ENCODE data around the gene LDLRAD4.

LDLRAD4 gene

GRCh38 chr18:13275075-13275474 lies 56.5 kb downstream of the LDLRAD4 start:
- no peaks in the 10 kb centered on the region for H3K4me1 ChIP-seq
- H3K4me3 ChIP-seq, result no peak overlapping the region
- in situ Hi-C loops (cut with MboI; ENCODE audit: low sequenced_read_pairs), result no loop called here
- DNase-seq (ENCODE audit: low spot score in 2 of 2), result no peak
- H3K36me3 ChIP-seq (replicated peaks), result no peaks in the 10 kb centered on the region
- no peaks in the 10 kb centered on the region for H3K9me3 ChIP-seq
- no peaks in the 10 kb centered on the region for H3K27me3 ChIP-seq (ENCODE audit: low read depth)

DNA sequence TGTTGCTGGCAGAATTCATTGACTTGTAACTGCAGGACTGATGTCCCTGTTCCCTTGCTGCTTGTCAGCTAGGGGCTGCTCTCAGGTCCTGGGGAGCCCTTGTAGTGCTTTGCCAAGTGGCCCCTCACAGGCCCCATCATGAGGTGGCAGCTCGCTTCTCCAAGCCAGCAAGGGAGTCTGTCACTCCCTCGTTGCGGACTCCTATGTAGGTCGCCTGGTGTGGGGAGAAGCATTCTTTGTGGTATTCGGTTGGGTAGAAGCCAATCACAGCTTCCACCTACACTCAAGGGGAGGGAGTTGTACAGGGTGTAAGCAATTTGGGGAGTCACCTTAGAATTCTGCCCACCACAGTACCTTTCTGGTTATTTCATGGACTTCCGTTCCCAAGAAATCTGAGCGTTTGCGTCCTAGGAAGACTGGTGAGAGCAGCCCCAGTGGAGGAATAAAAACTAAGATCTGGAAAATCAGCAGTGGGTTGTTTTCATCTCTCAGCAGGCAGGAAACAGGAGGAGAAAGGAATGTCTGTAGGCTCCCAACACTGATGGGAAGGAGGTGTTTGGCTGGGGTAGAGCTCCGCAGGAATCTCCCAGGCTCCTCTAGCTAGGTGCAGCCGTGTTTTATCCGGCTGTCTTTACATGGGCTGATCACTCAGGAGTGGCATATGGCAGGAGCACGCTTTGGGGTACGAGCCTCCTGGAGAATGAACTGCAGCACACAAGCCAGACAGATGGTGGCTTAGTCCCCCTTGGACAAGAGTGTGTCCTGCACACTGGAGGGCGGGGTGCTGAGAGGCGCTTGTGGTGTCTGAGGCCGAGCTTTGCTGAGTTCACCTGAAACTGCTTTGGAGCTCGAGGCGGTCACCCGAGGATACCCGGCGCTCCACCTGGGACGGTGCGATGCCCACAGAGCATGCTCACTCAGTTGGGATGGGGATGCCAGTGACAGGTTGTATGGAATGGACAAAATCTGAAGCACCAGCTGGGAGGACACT lies 58.3 kb downstream of the LDLRAD4 start:
- Histone ChIP-seq H3K9me3 (no peaks in the 10 kb centered on the region), H3K4me3 (no peak overlapping the region), H3K27me3 (ENCODE audit: low read depth) (no peaks in the 10 kb centered on the region), H3K36me3 (replicated peaks) (no peaks in the 10 kb centered on the region), H3K4me1 (no peaks in the 10 kb centered on the region)
- in situ Hi-C loops (cut with MboI; ENCODE audit: low sequenced_read_pairs), result no loop called here
- DNase-seq (ENCODE audit: low spot score in 2 of 2), result no peak

DNA sequence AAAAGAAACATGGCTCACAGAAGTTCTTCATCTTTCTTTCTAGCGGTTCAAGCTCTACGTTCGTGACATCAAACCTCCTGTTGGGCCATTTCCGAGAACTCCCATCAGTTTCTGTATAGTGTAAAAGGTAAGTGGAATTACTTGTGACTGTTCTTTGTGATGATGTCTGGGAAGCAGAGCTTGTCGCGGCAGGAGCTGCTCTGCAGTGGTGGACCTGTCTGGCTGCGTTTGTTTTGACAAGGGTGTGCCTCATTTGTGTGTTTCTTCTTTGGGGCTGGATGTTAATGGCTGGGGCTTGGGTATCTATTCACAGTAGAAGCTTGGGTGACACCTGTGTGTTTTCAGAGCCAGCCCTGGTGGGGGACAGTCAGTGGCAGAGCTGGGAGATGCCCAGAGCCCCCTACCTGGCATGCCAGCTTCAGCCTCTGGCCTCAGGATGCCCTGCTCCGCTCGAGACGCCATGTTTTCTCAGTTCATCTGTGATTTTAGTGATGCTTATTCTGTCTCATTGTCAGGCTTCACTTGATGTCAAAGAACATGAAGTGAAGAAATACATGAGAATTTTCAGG lies 59.6 kb downstream of the LDLRAD4 start:
- Histone ChIP-seq H3K36me3 (replicated peaks) (no peaks in the 10 kb centered on the region), H3K27me3 (ENCODE audit: low read depth) (no peaks in the 10 kb centered on the region), H3K4me1 (no peaks in the 10 kb centered on the region), H3K4me3 (no peak overlapping the region), H3K9me3 (no peaks in the 10 kb centered on the region)
- in situ Hi-C loops (cut with MboI; ENCODE audit: low sequenced_read_pairs), result no loop called here
- no peak for DNase-seq (ENCODE audit: low spot score in 2 of 2)

DNA sequence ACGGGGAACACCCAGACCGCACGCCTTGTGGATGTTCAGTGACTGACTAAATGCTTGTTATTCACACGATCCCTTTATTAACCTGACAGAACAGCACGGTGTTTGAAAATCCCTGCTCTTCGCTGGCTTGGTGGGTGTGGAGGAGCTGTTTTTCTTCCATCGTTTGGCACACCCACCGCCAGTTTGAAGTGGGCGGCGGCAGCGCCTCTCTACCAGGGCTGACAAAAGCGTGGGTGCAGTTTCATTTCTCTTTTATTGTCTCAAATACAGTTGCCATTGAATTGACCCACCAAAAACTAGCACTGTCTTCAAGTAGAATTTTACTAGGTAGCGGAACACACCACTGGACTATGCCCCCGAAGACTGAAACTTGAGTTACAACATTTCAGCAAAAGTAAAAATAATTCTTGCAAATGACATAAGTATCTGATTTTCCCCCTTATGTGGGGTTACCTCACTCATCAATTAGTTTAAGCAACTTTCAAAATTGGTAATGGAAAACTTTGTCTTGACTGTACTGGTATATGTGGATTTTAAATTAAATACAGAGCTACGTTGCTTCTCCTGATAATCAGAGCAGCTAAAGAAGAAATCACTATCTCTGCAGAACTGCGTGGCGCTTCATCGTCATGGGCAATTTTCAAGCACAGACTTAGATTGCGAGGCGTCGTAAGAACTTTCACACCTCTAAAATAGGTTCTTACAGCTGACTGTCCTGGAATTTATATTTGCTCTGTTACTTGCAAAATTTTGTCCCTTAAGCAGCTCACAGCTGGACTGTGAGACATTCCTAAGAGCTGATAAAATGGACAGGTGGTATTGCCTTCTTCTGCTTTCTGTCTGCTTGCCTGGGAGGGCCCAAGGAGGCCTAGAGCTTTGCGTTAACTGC lies 60.9 kb downstream of the LDLRAD4 start:
- Histone ChIP-seq H3K27me3 (ENCODE audit: low read depth) (no peaks in the 10 kb centered on the region), H3K36me3 (replicated peaks) (no peaks in the 10 kb centered on the region), H3K4me3 (no peak overlapping the region), H3K9me3 (no peaks in the 10 kb centered on the region), H3K4me1 (no peaks in the 10 kb centered on the region)
- in situ Hi-C loops (cut with MboI; ENCODE audit: low sequenced_read_pairs), result no loop called here
- DNase-seq (ENCODE audit: low spot score in 2 of 2), result no peak

GRCh38 chr18:13280070-13280795 lies 61.7 kb downstream of the LDLRAD4 start:
- no peak for DNase-seq (ENCODE audit: low spot score in 2 of 2)
- Histone ChIP-seq H3K9me3 (no peaks in the 10 kb centered on the region), H3K4me1 (no peaks in the 10 kb centered on the region), H3K4me3 (no peak overlapping the region), H3K36me3 (replicated peaks) (no peaks in the 10 kb centered on the region), H3K27me3 (ENCODE audit: low read depth) (no peaks in the 10 kb centered on the region)
- in situ Hi-C loops (cut with MboI; ENCODE audit: low sequenced_read_pairs), result no loop called here

DNA sequence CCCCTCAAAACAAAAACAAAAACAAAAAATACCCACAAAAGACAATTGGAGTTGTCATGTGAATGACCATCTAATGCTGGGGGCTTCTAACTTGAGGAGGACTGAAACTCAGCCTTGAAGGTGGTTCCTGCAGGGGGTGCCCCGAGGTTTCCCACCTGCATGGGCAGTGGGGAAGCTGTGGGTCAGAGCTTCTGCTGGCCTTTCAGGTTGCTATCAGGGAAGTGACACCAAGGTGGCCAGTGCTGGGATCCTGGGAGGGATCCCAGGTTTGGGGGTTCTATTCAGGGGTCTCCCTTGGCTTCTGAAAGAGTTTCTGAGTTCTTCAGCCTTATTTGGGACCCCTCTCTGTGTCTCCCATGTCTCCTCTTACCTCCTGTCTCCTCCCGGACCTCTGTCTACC lies 62.8 kb downstream of the LDLRAD4 start:
- in situ Hi-C loops (cut with MboI; ENCODE audit: low sequenced_read_pairs), result no loop called here
- Histone ChIP-seq H3K4me3 (no peak overlapping the region), H3K36me3 (replicated peaks) (no peaks in the 10 kb centered on the region), H3K4me1 (no peaks in the 10 kb centered on the region), H3K9me3 (no peaks in the 10 kb centered on the region), H3K27me3 (ENCODE audit: low read depth) (no peaks in the 10 kb centered on the region)
- DNase-seq (ENCODE audit: low spot score in 2 of 2), result no peak

GRCh38 chr18:13283746-13284145 lies 65.2 kb downstream of the LDLRAD4 start:
- no peak for DNase-seq (ENCODE audit: low spot score in 2 of 2)
- Histone ChIP-seq H3K4me1 (no peaks in the 10 kb centered on the region), H3K36me3 (replicated peaks) (no peaks in the 10 kb centered on the region), H3K27me3 (ENCODE audit: low read depth) (no peaks in the 10 kb centered on the region), H3K9me3 (no peaks in the 10 kb centered on the region), H3K4me3 (no peak overlapping the region)
- in situ Hi-C loops (cut with MboI; ENCODE audit: low sequenced_read_pairs), result no loop called here

- no peak for DNase-seq (ENCODE audit: low spot score in 2 of 2)
- Histone ChIP-seq H3K9me3 (no peaks in the 10 kb centered on the region), H3K36me3 (replicated peaks) (no peaks in the 10 kb centered on the region), H3K4me1 (no peaks in the 10 kb centered on the region), H3K4me3 (no peak overlapping the region), H3K27me3 (ENCODE audit: low read depth) (no peaks in the 10 kb centered on the region)
- in situ Hi-C loops (cut with MboI; ENCODE audit: low sequenced_read_pairs), result no loop called here
Measured at GRCh38 chr18:13284330-13285027, 65.9 kb downstream of the LDLRAD4 start.

DNA sequence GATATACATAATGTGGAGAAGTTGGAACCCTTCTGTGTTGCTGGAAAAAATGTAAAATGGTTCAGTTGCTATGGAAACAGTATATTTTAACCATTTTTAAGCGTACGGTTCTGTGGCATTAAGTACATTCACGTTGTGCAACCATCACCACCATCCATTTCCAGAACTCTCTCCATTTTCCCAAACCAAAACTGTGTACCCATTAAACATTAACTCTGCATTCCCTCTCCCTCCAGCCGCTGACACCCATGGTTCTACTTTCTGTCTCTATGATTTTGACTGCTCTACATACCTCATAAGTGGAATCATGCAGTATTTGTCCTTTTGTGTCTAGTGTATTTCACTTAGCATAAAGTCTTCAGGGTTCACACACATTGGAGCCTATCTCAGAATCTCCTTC lies 67.3 kb downstream of the LDLRAD4 start:
- no peaks in the 10 kb centered on the region for H3K9me3 ChIP-seq
- DNase-seq (ENCODE audit: low spot score in 2 of 2), result no peak
- in situ Hi-C loops (cut with MboI; ENCODE audit: low sequenced_read_pairs), result no loop called here
- no peaks in the 10 kb centered on the region for H3K4me1 ChIP-seq
- H3K4me3 ChIP-seq, result no peak overlapping the region
- no peaks in the 10 kb centered on the region for H3K27me3 ChIP-seq (ENCODE audit: low read depth)
- H3K36me3 ChIP-seq (replicated peaks), result no peaks in the 10 kb centered on the region

DNA sequence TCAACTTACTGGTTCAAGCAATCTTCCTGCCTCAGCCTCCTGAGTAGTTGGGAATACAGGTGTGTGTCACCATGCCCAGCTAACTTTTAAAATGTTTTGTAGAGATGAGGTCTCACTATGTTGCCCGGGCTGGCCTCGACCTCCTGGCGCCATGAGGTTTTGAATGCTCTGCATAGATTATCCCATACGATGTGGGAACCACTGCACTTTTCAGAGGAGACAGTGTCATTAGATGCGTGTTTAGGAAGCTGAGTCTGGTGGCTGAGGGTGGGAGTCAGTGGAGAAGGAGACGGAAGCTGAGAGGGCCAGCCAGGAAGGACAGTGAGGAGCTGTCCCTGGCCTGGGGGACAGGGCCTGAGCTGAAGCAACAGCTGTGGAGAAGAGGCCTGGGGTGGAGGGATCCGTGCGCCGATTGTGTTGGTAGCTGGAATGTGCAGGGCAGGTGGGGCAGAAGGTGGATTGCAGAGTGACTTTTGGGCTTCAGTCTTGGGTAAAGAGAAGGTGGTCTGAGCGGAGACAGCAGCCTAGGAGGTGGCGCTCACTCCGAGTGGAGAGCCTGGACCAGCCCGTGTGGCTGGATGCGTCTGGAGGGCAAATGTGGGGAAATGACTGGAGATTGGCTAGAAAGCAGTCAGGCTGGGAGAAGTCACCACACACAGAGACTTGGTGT lies 68.0 kb downstream of the LDLRAD4 start:
- in situ Hi-C loops (cut with MboI; ENCODE audit: low sequenced_read_pairs), result no loop called here
- H3K4me3 ChIP-seq, result no peak overlapping the region
- H3K9me3 ChIP-seq, result no peaks in the 10 kb centered on the region
- H3K27me3 ChIP-seq (ENCODE audit: low read depth), result no peaks in the 10 kb centered on the region
- DNase-seq (ENCODE audit: low spot score in 2 of 2), result no peak
- no peaks in the 10 kb centered on the region for H3K36me3 ChIP-seq (replicated peaks)
- H3K4me1 ChIP-seq, result no peaks in the 10 kb centered on the region

- H3K4me1 ChIP-seq, result no peaks in the 10 kb centered on the region
- no peaks in the 10 kb centered on the region for H3K36me3 ChIP-seq (replicated peaks)
- no peak for DNase-seq (ENCODE audit: low spot score in 2 of 2)
- H3K4me3 ChIP-seq, result no peak overlapping the region
- H3K9me3 ChIP-seq, result no peaks in the 10 kb centered on the region
- in situ Hi-C loops (cut with MboI; ENCODE audit: low sequenced_read_pairs), result no loop called here
- H3K27me3 ChIP-seq (ENCODE audit: low read depth), result no peaks in the 10 kb centered on the region
Measured at GRCh38 chr18:13287372-13287771, 68.8 kb downstream of the LDLRAD4 start.

DNA sequence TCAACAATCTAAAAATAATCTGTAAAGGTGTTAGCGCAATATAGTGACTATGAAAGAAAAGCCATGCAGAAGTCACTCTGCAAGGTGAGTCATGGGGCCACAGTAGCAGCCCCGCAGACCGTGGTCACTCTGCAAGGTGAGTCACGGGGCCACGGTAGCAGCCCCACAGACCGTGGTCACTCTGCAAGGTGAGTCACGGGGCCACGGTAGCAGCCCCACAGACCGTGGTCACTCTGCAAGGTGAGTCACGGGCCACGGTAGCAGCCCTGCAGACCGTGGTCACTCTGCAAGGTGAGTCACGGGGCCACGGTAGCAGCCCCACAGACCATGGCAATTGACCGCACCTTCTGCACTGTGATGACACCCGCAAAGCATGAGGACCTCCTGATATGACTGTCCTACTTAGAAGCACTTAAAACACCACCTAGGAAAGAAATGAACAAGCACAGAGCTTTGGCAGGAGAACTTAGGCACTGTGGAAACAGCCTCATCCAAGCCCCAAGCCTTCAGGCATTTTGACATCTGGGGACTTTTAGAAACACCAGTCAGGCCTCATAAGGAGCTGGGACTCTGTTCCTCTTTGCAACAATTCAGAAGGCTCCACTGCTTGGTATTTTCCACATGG lies 70.1 kb downstream of the LDLRAD4 start:
- Histone ChIP-seq H3K36me3 (replicated peaks) (no peaks in the 10 kb centered on the region), H3K4me1 (no peaks in the 10 kb centered on the region), H3K9me3 (no peaks in the 10 kb centered on the region), H3K27me3 (ENCODE audit: low read depth) (no peaks in the 10 kb centered on the region), H3K4me3 (no peak overlapping the region)
- DNase-seq (ENCODE audit: low spot score in 2 of 2), result no peak
- in situ Hi-C loops (cut with MboI; ENCODE audit: low sequenced_read_pairs), result no loop called here

Data from HAP-1 (cell line).